SK-N-SH treated with all-trans-retinoic acid at 6 μM for 48 hours (cell line): ENCODE measurements around the gene PACSIN3.

Experiments used
- ATAC-seq: fragments of 200-7000 bp; cut with Tn5 transposase; 3 replicates; pipeline ENCODE4 v1.9.1; 2020; ENCODE audit warnings: mild to moderate bottlenecking, moderate library complexity
- ARNTL ChIP-seq: fragments of 450-650 bp; formaldehyde crosslinking; IDR thresholded peaks from 2 replicates; pipeline ENCODE4 v1.5.0; 2020; ENCODE audit warnings: low read depth, mild to moderate bottlenecking, moderate library complexity, borderline replicate concordance
- BACH2 ChIP-seq: fragments of 250-450 bp; sonication (Bioruptor Pico); IDR thresholded peaks from 2 replicates; pipeline ENCODE4 v1.9.0; 2021; ENCODE audit warnings: mild to moderate bottlenecking, borderline replicate concordance
- CSDC2 ChIP-seq: fragments of 250-450 bp; sonication (Bioruptor Pico); IDR thresholded peaks from 2 replicates; pipeline ENCODE4 v1.5.0; 2020; ENCODE audit warnings: mild to moderate bottlenecking, moderate library complexity
- CSRNP3 ChIP-seq: fragments of 250-450 bp; sonication (Bioruptor Pico); IDR thresholded peaks from 2 replicates; pipeline ENCODE4 v1.5.1; 2021; ENCODE audit warnings: mild to moderate bottlenecking, moderate library complexity
- ESRRG ChIP-seq: fragments of 250-450 bp; sonication (Bioruptor Pico); IDR thresholded peaks from 2 replicates; pipeline ENCODE4 v1.6.1; 2021; ENCODE audit warnings: mild to moderate bottlenecking
- GLIS3 ChIP-seq: fragments of 250-450 bp; sonication (Bioruptor Pico); IDR thresholded peaks from 2 replicates; pipeline ENCODE4 v1.5.0; 2020; ENCODE audit warnings: mild to moderate bottlenecking, moderate library complexity
- ISL1 ChIP-seq: fragments of 250-450 bp; sonication (Bioruptor Pico); IDR thresholded peaks from 2 replicates; pipeline ENCODE4 v2.1.2; 2022; ENCODE audit warnings: mild to moderate bottlenecking, moderate library complexity
- OSR1 ChIP-seq: fragments of 250-450 bp; sonication (Bioruptor Pico); IDR thresholded peaks from 2 replicates; pipeline ENCODE4 v1.8.0; 2022; ENCODE audit warnings: moderate library complexity, mild to moderate bottlenecking, inconsistent platforms
- PATZ1 ChIP-seq: fragments of 250-450 bp; sonication (Bioruptor Pico); IDR thresholded peaks from 2 replicates; pipeline ENCODE4 v1.8.0; 2020; ENCODE audit warnings: mild to moderate bottlenecking, moderate library complexity, borderline replicate concordance
- PPARA ChIP-seq: fragments of 250-450 bp; sonication (Bioruptor Pico); IDR thresholded peaks from 2 replicates; pipeline ENCODE4 v1.5.0; 2020; ENCODE audit warnings: mild to moderate bottlenecking, borderline replicate concordance
- RARB ChIP-seq: fragments of 250-450 bp; sonication (Bioruptor Pico); IDR thresholded peaks from 2 replicates; pipeline ENCODE4 v1.8.0; 2021; ENCODE audit warnings: mild to moderate bottlenecking, moderate library complexity
- SNAI2 ChIP-seq: fragments of 250-450 bp; sonication (Bioruptor Pico); IDR thresholded peaks from 2 replicates; pipeline ENCODE4 v1.5.0; 2020; ENCODE audit warnings: mild to moderate bottlenecking, moderate library complexity
- TCF4 ChIP-seq: fragments of 250-450 bp; sonication (Bioruptor Pico); IDR thresholded peaks from 2 replicates; pipeline ENCODE4 v1.8.0; 2021; ENCODE audit warnings: mild to moderate bottlenecking, moderate library complexity, borderline replicate concordance
- TOX ChIP-seq: fragments of 250-450 bp; sonication (Bioruptor Pico); IDR thresholded peaks from 2 replicates; pipeline ENCODE4 v1.8.0; 2021; ENCODE audit warnings: mild to moderate bottlenecking, moderate library complexity, borderline replicate concordance
- ZC3H10 ChIP-seq: fragments of 250-450 bp; sonication (Bioruptor Pico); IDR thresholded peaks from 2 replicates; pipeline ENCODE4 v1.5.1; 2021; ENCODE audit warnings: mild to moderate bottlenecking, moderate library complexity
- ZFP3 ChIP-seq: fragments of 250-450 bp; sonication (Bioruptor Pico); IDR thresholded peaks from 2 replicates; pipeline ENCODE4 v1.5.0; 2020; ENCODE audit warnings: mild to moderate bottlenecking, moderate library complexity
- ZFP30 ChIP-seq: fragments of 450-650 bp; formaldehyde crosslinking; IDR thresholded peaks from 2 replicates; pipeline ENCODE4 v1.5.0; 2022; ENCODE audit warnings: mild to moderate bottlenecking, moderate library complexity
- ZNF565 ChIP-seq: fragments of 450-650 bp; formaldehyde crosslinking; conservative IDR thresholded peaks from 2 replicates; pipeline ENCODE4 v1.5.0; 2020; ENCODE audit warnings: low read depth, mild to moderate bottlenecking, moderate library complexity
- ZNF70 ChIP-seq: fragments of 450-650 bp; formaldehyde crosslinking; IDR thresholded peaks from 2 replicates; pipeline ENCODE4 v1.5.0; 2020; ENCODE audit warnings: mild to moderate bottlenecking, moderate library complexity
- ZNF8 ChIP-seq: fragments of 450-650 bp; formaldehyde crosslinking; IDR thresholded peaks from 2 replicates; pipeline ENCODE4 v1.5.0; 2020; ENCODE audit warnings: mild to moderate bottlenecking, moderate library complexity
- TF ChIP-seq, protein P1 (sequence below): fragments of 250-450 bp; sonication (Bioruptor Pico); IDR thresholded peaks from 2 replicates; pipeline ENCODE4 v1.5.1; 2020; ENCODE audit warnings: low read depth, mild to moderate bottlenecking, moderate library complexity
- TF ChIP-seq, protein P2 (sequence below): fragments of 250-450 bp; sonication (Bioruptor Pico); IDR thresholded peaks from 2 replicates; pipeline ENCODE4 v1.5.0; 2020; ENCODE audit warnings: mild to moderate bottlenecking, moderate library complexity

Gene PACSIN3

DNA sequence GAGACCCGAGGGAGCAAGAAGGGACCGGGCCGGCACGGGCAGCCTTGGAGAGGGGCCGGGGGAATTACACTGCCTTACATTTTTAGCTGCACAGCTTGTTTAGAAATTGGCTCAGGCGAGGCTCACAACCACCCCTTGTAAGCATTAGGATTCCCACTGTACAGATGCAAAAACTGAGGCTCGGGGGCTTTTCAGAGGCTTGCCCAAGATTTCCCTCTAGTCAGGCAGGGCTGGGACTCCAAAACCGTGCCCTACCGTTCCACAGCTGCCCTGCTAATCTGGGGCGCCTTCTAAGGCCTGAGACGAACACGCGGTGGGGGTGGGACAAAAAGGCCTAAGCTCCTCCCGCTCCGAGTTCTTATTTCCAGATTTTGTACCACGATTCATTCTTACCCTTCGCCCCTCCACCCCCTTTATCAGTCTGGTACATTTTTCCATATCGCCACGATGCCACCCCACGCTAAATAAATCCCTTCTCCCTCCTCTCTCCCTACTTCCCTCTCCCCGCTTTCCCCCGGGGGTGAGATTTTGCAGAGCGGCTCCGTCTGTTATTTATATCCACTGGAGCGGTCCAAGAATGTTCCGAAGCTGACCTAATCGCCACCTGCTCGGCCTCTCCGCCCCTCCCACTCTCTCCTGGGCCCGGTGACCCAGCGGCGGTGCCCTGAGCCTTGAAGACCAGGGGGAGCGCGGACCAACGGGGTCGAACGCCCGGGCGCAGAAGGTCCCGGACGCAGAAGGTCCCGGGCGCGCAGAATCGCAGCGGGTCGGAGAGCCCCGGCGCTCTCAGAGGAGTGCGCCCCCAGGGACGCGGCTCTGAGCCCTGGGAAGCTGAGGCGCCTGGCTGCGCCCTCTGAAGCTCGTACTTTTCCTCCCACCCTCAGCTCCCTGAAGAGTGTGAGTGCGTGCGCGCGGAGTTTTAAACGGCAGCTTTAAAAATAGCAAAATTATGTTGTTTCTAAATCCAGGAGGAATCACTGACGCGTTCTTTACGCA lies 764 bp upstream of the PACSIN3 start:
- peak; percentile 49 for ATAC-seq
- TF ChIP-seq SNAI2 (CRISPR knock-in tag) (no peak), ZNF8 (no peak), BACH2 (CRISPR knock-in tag) (no peak), CSRNP3 (CRISPR knock-in tag) (no peak), TOX (CRISPR knock-in tag) (no peak), CSDC2 (no peak), ZC3H10 (CRISPR knock-in tag) (no peak), RARB (CRISPR knock-in tag) (no peak), ZNF565 (CRISPR knock-in tag) (no peak; the same call in 1 of the 2 replicates), ARNTL (CRISPR knock-in tag) (no peak), ZFP30 (CRISPR knock-in tag) (no peak), PPARA (CRISPR knock-in tag) (no peak), ISL1 (CRISPR knock-in tag) (no peak), ESRRG (CRISPR knock-in tag) (no peak)
- TF ChIP-seq, protein P1, sequence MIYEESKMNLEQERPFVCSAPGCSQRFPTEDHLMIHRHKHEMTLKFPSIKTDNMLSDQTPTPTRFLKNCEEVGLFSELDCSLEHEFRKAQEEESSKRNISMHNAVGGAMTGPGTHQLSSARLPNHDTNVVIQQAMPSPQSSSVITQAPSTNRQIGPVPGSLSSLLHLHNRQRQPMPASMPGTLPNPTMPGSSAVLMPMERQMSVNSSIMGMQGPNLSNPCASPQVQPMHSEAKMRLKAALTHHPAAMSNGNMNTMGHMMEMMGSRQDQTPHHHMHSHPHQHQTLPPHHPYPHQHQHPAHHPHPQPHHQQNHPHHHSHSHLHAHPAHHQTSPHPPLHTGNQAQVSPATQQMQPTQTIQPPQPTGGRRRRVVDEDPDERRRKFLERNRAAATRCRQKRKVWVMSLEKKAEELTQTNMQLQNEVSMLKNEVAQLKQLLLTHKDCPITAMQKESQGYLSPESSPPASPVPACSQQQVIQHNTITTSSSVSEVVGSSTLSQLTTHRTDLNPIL (CRISPR knock-in tag): no peak

GRCh38 chr11:47185305-47186075 lies 744 bp downstream of the PACSIN3 start:
- TF ChIP-seq BACH2 (CRISPR knock-in tag) (no peak), ZFP30 (CRISPR knock-in tag) (no peak), GLIS3 (CRISPR knock-in tag) (no peak), SNAI2 (CRISPR knock-in tag) (no peak), ZC3H10 (CRISPR knock-in tag) (no peak), PPARA (CRISPR knock-in tag) (no peak), ZNF70 (CRISPR knock-in tag) (no peak), ARNTL (CRISPR knock-in tag) (no peak), ZNF8 (no peak), RARB (CRISPR knock-in tag) (no peak), ISL1 (CRISPR knock-in tag) (no peak), OSR1 (CRISPR knock-in tag) (no peak), TOX (CRISPR knock-in tag) (no peak), CSDC2 (no peak), ZFP3 (CRISPR knock-in tag) (no peak)
- TF ChIP-seq, protein P2, sequence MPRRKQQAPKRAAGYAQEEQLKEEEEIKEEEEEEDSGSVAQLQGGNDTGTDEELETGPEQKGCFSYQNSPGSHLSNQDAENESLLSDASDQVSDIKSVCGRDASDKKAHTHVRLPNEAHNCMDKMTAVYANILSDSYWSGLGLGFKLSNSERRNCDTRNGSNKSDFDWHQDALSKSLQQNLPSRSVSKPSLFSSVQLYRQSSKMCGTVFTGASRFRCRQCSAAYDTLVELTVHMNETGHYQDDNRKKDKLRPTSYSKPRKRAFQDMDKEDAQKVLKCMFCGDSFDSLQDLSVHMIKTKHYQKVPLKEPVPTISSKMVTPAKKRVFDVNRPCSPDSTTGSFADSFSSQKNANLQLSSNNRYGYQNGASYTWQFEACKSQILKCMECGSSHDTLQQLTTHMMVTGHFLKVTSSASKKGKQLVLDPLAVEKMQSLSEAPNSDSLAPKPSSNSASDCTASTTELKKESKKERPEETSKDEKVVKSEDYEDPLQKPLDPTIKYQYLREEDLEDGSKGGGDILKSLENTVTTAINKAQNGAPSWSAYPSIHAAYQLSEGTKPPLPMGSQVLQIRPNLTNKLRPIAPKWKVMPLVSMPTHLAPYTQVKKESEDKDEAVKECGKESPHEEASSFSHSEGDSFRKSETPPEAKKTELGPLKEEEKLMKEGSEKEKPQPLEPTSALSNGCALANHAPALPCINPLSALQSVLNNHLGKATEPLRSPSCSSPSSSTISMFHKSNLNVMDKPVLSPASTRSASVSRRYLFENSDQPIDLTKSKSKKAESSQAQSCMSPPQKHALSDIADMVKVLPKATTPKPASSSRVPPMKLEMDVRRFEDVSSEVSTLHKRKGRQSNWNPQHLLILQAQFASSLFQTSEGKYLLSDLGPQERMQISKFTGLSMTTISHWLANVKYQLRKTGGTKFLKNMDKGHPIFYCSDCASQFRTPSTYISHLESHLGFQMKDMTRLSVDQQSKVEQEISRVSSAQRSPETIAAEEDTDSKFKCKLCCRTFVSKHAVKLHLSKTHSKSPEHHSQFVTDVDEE: no peak
- TF ChIP-seq, protein P1 (CRISPR knock-in tag): no peak
- peak; percentile 7 for ATAC-seq

DNA sequence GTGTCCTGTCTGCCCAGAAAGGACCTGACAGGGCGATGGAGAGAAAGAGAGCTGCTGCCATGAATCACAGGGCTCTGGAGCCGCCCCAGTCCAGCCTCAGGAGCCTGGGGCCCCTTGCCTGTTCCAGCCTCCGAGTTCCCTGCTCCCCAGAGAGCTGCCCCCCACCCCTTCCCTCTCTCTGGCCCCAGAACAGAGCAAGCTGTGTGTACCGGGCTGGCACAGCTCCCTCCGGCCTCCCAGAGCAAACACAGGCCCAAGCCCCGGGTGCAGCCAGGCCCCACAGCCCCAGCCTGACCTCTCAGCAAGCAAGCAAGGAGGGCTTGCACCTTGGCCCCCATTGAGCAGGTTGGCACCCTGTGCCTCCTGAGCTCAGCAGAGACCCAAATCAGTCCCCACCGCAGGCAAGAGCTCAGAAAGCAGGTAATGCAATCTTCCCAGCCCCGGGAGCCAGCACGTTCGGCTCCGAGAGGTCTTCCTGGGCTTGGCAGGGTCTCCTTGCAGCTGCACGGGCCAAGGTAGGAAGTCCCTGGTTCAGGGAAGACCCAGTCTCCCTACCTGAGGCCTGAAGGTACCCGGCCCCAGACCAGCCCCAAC lies 1.4 kb downstream of the PACSIN3 start:
- no peak for ATAC-seq
- TF ChIP-seq CSRNP3 (CRISPR knock-in tag): no peak
- TF ChIP-seq ZNF565 (CRISPR knock-in tag): no peak
- no peak for TF ChIP-seq ZC3H10 (CRISPR knock-in tag)
- no peak for TF ChIP-seq ZFP30 (CRISPR knock-in tag)
- TF ChIP-seq TCF4 (CRISPR knock-in tag): no peak
- TF ChIP-seq BACH2 (CRISPR knock-in tag): no peak
- TF ChIP-seq ZFP3 (CRISPR knock-in tag): no peak
- TF ChIP-seq OSR1 (CRISPR knock-in tag): no peak
- TF ChIP-seq RARB (CRISPR knock-in tag): no peak
- no peak for TF ChIP-seq GLIS3 (CRISPR knock-in tag)
- TF ChIP-seq PPARA (CRISPR knock-in tag): no peak
- no peak for TF ChIP-seq ZNF8
- TF ChIP-seq PATZ1 (CRISPR knock-in tag): no peak
